Fibroblast of lung (primary cell): ENCODE data around the gene SLC26A1.

Source experiments
- EZH2 ChIP-seq: IDR thresholded peaks from 2 replicates; pipeline ENCODE4 v1.5.1; 2012; ENCODE audit warnings: low read length, control low read depth, mild to moderate bottlenecking; ENCODE audit errors: missing control alignments
- TF ChIP-seq, protein P1 (sequence below), 2 donors: IDR thresholded peaks in 1 of 2; conservative IDR thresholded peaks in 1 of 2; 1 replicate in 1 of 2; 2 replicates in 1 of 2; pipeline ENCODE4 v1.5.1; 2011 to 2012; ENCODE audit warnings: low read length in 2 of 2, control low read depth in 1 of 2, inconsistent platforms in 1 of 2, low read depth in 1 of 2, mild to moderate bottlenecking in 1 of 2

DNA sequence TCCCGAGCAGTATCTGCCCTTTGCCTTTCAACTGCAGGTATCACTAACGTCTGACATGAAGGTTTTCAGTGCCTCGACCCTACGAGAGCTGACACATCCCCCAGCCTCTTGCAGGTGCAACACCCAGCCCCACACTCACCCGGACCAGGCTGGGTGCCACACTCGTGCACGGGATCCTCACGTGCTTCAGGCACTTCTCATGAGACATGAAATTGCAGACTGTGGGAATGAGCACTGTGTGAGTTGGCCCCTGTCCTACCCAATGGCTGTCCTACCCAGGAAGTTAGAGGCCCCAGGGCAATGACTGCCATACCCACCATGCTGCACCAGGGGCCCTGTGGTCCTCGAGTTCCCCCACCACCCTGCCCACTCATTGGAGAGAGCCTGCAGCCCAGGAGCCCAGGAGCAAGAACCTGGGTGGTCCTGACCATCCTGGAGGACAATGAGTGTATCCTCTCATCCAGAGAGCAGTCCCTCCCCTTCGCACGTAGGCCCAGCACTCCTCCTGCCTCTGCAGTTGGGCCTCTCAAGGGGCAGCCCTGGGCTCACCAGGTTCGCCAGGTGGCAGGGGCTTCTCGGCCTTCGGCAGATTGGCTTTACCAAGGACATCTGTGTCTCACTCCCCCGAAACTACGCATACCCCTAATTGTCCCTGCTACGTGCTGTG lies 22.2 kb downstream of the SLC26A1 start:
- TF ChIP-seq, protein P1, sequence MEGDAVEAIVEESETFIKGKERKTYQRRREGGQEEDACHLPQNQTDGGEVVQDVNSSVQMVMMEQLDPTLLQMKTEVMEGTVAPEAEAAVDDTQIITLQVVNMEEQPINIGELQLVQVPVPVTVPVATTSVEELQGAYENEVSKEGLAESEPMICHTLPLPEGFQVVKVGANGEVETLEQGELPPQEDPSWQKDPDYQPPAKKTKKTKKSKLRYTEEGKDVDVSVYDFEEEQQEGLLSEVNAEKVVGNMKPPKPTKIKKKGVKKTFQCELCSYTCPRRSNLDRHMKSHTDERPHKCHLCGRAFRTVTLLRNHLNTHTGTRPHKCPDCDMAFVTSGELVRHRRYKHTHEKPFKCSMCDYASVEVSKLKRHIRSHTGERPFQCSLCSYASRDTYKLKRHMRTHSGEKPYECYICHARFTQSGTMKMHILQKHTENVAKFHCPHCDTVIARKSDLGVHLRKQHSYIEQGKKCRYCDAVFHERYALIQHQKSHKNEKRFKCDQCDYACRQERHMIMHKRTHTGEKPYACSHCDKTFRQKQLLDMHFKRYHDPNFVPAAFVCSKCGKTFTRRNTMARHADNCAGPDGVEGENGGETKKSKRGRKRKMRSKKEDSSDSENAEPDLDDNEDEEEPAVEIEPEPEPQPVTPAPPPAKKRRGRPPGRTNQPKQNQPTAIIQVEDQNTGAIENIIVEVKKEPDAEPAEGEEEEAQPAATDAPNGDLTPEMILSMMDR (conservative IDR thresholded peaks at IDR 0.05 in 1 of 2, IDR thresholded peaks at IDR 0.05 in 1 of 2; ENCODE audit: low read depth in 1 of 2, low read length in 2 of 2): no peak
- TF ChIP-seq EZH2: no peak
